ENCODE data around the gene C17orf75. TPM values are rescaled to one million over a fixed set of nuclear protein-coding genes. Genes with fewer than 3 reads are reported as not detected.
A peak's percentile ranks its signal among the peaks of the same experiment; 100 is the strongest.
"Not testable (repeated sequence)": the region's sequence is repeated elsewhere in the genome, so short reads cannot be mapped to it uniquely, and the experiment has no call there.

The C17orf75 gene, protein sequence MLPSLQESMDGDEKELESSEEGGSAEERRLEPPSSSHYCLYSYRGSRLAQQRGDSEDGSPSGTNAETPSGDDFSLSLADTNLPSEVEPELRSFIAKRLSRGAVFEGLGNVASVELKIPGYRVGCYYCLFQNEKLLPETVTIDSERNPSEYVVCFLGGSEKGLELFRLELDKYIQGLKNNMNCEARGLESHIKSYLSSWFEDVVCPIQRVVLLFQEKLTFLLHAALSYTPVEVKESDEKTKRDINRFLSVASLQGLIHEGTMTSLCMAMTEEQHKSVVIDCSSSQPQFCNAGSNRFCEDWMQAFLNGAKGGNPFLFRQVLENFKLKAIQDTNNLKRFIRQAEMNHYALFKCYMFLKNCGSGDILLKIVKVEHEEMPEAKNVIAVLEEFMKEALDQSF
- total RNA-seq (13.6 and 30.2 TPM in 2 replicates), polyA plus RNA-seq (15.2 and 16.4 TPM in 2 replicates), polyA minus RNA-seq (ENCODE audit: low replicate concordance) (3.9 and 8.6 TPM in 2 replicates)
- 10.0 and 13.8 TPM in 2 replicates for polyA plus RNA-seq (2012)

DNA sequence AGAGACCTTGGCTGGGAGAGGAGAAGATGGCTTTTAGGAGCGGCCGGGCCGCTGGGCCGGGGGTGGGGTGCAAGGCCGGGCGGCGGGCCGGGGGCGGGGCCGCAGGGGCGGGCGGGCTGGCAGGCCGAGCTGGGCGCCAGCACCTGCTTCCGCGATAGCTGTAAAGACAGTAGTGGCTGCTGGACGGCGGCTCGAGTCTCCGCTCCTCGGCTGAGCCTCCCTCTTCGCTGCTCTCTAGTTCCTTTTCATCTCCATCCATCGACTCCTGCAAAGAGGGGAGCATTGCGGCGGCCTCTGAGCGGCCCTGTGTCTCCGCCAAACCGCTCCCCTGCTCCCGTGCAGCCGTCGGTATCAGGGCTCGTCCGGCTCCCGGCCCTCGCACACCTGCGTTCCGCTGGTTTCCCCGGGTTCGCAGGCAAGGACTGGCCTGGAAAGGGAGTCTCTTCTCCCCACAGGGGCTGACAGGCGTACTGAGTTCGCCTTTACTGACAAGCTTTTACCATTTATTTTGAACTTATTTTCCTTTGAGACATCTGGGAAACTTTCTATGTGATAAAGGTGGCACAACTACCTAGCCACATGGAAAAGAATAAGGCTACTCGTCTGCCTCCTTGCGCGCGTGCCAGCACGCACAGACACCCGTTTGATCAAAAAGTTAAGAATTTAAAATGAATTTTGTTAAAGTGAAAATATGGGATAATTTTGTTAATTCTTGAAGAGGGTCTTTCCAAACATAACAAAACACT is at the start of gene C17orf75:
Gene C17orf75 (minus strand): TSS at position 317 of the 746 bp plus-strand sequence. CDS start 34 bp downstream, at position 283.
- H3K79me2 ChIP-seq (ENCODE audit: control insufficient read depth, insufficient read depth, low read length) = no peaks in the 10 kb centered on the region
- H3K9ac ChIP-seq (ENCODE audit: insufficient read depth, low read length) = peak within 1 kb of the TSS; percentile 69
- H3K36me3 ChIP-seq (ENCODE audit: control insufficient read depth, insufficient read depth, low read length) = no peaks in the 10 kb centered on the region
- H3K27me3 ChIP-seq (ENCODE audit: control insufficient read depth, insufficient read depth, low read length) = no peaks in the 10 kb centered on the region
- no peaks in the 10 kb centered on the region for H3K4me1 ChIP-seq (ENCODE audit: control insufficient read depth, extremely low read depth, insufficient read depth, low read length)
- no peaks in the 10 kb centered on the region for H4K20me1 ChIP-seq (ENCODE audit: control insufficient read depth, extremely low read depth, insufficient read depth, low read length)
- peak within 1 kb of the TSS; percentile 58 for H3K27ac ChIP-seq (ENCODE audit: insufficient read depth, low read length)
- H3K9me3 ChIP-seq (ENCODE audit: control insufficient read depth, insufficient read depth, low read depth, low read length) = no peaks in the 10 kb centered on the region
- H3K4me3 ChIP-seq (replicated peaks in 1 of 4; ENCODE audit: control extremely low read depth in 1 of 4, insufficient read depth in 1 of 4, low read depth in 3 of 4, low read length in 4 of 4) = peak within 1 kb of the TSS; percentile 59 to 76 (median 65)
- H2AFZ ChIP-seq (ENCODE audit: low read length) = peak within 1 kb of the TSS; percentile 90
- DNase-seq (ENCODE audit: low read depth in 2 of 2) = peak; percentile 71 to 83
- TF ChIP-seq, protein P1, sequence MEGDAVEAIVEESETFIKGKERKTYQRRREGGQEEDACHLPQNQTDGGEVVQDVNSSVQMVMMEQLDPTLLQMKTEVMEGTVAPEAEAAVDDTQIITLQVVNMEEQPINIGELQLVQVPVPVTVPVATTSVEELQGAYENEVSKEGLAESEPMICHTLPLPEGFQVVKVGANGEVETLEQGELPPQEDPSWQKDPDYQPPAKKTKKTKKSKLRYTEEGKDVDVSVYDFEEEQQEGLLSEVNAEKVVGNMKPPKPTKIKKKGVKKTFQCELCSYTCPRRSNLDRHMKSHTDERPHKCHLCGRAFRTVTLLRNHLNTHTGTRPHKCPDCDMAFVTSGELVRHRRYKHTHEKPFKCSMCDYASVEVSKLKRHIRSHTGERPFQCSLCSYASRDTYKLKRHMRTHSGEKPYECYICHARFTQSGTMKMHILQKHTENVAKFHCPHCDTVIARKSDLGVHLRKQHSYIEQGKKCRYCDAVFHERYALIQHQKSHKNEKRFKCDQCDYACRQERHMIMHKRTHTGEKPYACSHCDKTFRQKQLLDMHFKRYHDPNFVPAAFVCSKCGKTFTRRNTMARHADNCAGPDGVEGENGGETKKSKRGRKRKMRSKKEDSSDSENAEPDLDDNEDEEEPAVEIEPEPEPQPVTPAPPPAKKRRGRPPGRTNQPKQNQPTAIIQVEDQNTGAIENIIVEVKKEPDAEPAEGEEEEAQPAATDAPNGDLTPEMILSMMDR (conservative IDR thresholded peaks at IDR 0.05 in 1 of 2, IDR thresholded peaks at IDR 0.05 in 1 of 2; ENCODE audit: low read depth in 1 of 2, low read length in 2 of 2) = no peak
- TF ChIP-seq EZH2 (IDR thresholded peaks at IDR 0.05; ENCODE audit: low read length, missing control alignments) = no peak
- peak within 1 kb of the TSS; percentile 86 for H3K4me2 ChIP-seq (ENCODE audit: extremely low read depth, insufficient read depth, low read length)

DNA sequence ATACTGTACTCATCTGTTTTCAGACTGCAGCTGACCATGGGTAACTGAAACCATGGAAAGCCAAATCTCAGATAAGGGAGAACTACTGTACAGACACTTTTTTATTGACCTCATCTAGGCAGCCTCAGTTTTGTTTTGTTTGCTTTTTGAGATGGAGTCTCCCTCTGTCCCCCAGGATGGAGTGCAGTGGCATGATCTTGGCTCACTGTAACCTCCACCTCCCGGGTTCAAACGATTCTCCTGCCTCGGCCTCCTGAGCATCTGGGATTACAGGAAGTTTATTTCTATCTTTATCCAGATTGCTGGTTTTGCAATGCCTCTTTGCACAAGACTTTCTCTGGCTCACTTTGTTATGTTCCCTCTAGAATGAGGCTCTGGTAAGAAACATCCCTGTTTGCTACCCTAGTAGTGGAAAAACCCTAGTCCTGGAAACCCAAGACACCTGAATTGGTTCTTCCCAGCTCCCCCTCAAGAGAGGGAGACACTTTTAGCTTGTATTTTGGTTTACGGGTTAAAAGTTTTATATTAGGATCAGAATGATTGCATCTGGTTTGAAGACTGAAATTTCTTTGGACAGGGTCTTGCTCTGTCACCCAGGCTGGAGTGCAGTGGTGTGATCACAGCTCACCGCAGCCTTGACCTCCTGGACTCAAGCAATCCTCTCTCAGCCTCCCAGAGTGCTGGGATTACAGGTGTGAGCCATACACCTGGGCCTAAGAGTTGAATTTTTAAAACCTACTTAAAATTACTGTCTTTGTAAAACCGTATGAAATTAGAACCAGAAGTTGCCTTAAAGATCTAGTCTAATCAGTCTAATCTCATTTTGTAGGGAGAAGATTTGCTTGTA is 46.9 kb upstream of the C17orf75 start:
- H3K4me1 ChIP-seq (ENCODE audit: control insufficient read depth, extremely low read depth, insufficient read depth, low read length) = no peaks in the 10 kb centered on the region
- H3K4me2 ChIP-seq (ENCODE audit: extremely low read depth, insufficient read depth, low read length) = no peak overlapping the region
- no peaks in the 10 kb centered on the region for H4K20me1 ChIP-seq (ENCODE audit: control insufficient read depth, extremely low read depth, insufficient read depth, low read length)
- no peak overlapping the region for H2AFZ ChIP-seq (ENCODE audit: low read length)
- no peak overlapping the region for H3K4me3 ChIP-seq (replicated peaks in 1 of 4; ENCODE audit: control extremely low read depth in 1 of 4, insufficient read depth in 1 of 4, low read depth in 3 of 4, low read length in 4 of 4)
- no peaks in the 10 kb centered on the region for H3K27me3 ChIP-seq (ENCODE audit: control insufficient read depth, insufficient read depth, low read length)
- no peaks in the 10 kb centered on the region for H3K9me3 ChIP-seq (ENCODE audit: control insufficient read depth, insufficient read depth, low read depth, low read length)
- DNase-seq (ENCODE audit: low read depth in 2 of 2) = no peak
- no peaks in the 10 kb centered on the region for H3K79me2 ChIP-seq (ENCODE audit: control insufficient read depth, insufficient read depth, low read length)
- TF ChIP-seq, protein P1 (conservative IDR thresholded peaks at IDR 0.05 in 1 of 2, IDR thresholded peaks at IDR 0.05 in 1 of 2; ENCODE audit: low read depth in 1 of 2, low read length in 2 of 2) = no peak
- TF ChIP-seq EZH2 (IDR thresholded peaks at IDR 0.05; ENCODE audit: low read length, missing control alignments) = no peak
- no peak overlapping the region for H3K9ac ChIP-seq (ENCODE audit: insufficient read depth, low read length)
- H3K36me3 ChIP-seq (ENCODE audit: control insufficient read depth, insufficient read depth, low read length) = no peaks in the 10 kb centered on the region
- H3K27ac ChIP-seq (ENCODE audit: insufficient read depth, low read length) = no peak overlapping the region

DNA sequence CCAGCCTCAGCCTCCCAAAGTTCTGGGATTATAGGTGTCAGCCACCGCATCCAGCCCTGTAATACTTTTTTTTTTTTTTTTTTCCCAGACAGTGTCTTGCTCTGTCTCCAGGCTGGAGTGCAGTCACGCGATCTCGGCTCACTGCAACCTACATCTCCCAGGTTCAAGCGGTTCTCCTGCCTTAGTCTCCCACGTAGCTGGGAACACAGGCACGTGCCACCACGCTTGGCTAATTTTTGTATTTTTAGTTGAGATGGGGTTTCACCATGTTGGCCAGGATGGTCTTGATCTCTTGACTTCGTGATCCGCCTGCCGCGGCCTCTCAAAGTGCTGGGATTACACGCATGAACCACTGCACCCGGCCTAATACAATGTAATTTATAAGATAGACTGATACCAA is 46.2 kb upstream of the C17orf75 start:
- H3K4me2 ChIP-seq (ENCODE audit: extremely low read depth, insufficient read depth, low read length); H3K4me1 ChIP-seq (ENCODE audit: control insufficient read depth, extremely low read depth, insufficient read depth, low read length); H3K4me3 ChIP-seq (replicated peaks in 1 of 4; ENCODE audit: control extremely low read depth in 1 of 4, insufficient read depth in 1 of 4, low read depth in 3 of 4, low read length in 4 of 4); H3K79me2 ChIP-seq (ENCODE audit: control insufficient read depth, insufficient read depth, low read length); H3K27me3 ChIP-seq (ENCODE audit: control insufficient read depth, insufficient read depth, low read length); DNase-seq (ENCODE audit: low read depth in 2 of 2); H3K9me3 ChIP-seq (ENCODE audit: control insufficient read depth, insufficient read depth, low read depth, low read length); H3K9ac ChIP-seq (ENCODE audit: insufficient read depth, low read length); H3K36me3 ChIP-seq (ENCODE audit: control insufficient read depth, insufficient read depth, low read length); H4K20me1 ChIP-seq (ENCODE audit: control insufficient read depth, extremely low read depth, insufficient read depth, low read length); H3K27ac ChIP-seq (ENCODE audit: insufficient read depth, low read length); H2AFZ ChIP-seq (ENCODE audit: low read length): not testable (repeated sequence)

Data from fibroblast of lung (primary cell).